Heart left ventricle (tissue), 16 donors: Measurements from ENCODE around the gene ASCC1. TPM values are rescaled to one million over a fixed set of nuclear protein-coding genes. Genes with fewer than 3 reads are reported as not detected.
"Not testable (repeated sequence)": the region's sequence is repeated elsewhere in the genome, so short reads cannot be mapped to it uniquely, and the experiment has no call there.

Experiments used
- ATAC-seq, 4 donors: fragments of 200-7000 bp; cut with Tn5 transposase; one replicate each; pipeline ENCODE4 v1.9.1; 2020 to 2022; ENCODE audit warnings: moderate library complexity in 4 of 4, mild to moderate bottlenecking in 3 of 4, moderate number of reproducible peaks in 1 of 4
- DNase-seq, 5 donors: peaks; one replicate each; pipeline ENCODE4 v3.0.0-alpha.2; 2020
- H3K27ac ChIP-seq, 12 donors: fragments of 200-600 bp; sonication (generic) in 4 of 12; one replicate each; pipeline versions ENCODE4 v1.5.0 to v1.8.0; 2016 to 2022; ENCODE audit warnings: mild to moderate bottlenecking in 2 of 12
- H3K27me3 ChIP-seq, 9 donors: fragments of 200-600 bp; sonication (generic) in 2 of 9; one replicate each; pipeline versions ENCODE4 v1.5.1 to v1.8.0; 2016 to 2022; ENCODE audit warnings: mild to moderate bottlenecking in 3 of 9
- H3K36me3 ChIP-seq, 9 donors: fragments of 200-600 bp; sonication (generic) in 2 of 9; one replicate each; pipeline versions ENCODE4 v1.5.0 to v1.8.0; 2018 to 2022; ENCODE audit warnings: mild to moderate bottlenecking in 2 of 9
- H3K4me1 ChIP-seq, 12 donors: fragments of 200-600 bp; sonication (generic) in 4 of 12; one replicate each; pipeline versions ENCODE4 v1.5.0 to v1.8.0; 2016 to 2022; ENCODE audit warnings: mild to moderate bottlenecking in 3 of 12
- H3K4me3 ChIP-seq, 12 donors: fragments of 200-600 bp; sonication (generic) in 4 of 12; one replicate each; pipeline versions ENCODE4 v1.5.0 to v1.8.0; 2017 to 2022; ENCODE audit warnings: mild to moderate bottlenecking in 9 of 12, moderate library complexity in 4 of 12
- H3K9me3 ChIP-seq, 12 donors: fragments of 200-600 bp; sonication (generic) in 4 of 12; one replicate each; pipeline versions ENCODE4 v1.5.0 to v1.8.0; 2016 to 2022; ENCODE audit warnings: mild to moderate bottlenecking in 1 of 12
- POLR2A ChIP-seq, 2 donors: fragments of 450-650 bp; IDR thresholded peaks; one replicate each; pipeline ENCODE4 v1.6.1; 2017; ENCODE audit warnings: antibody characterized with exemption in 2 of 2, mild to moderate bottlenecking in 2 of 2, moderate library complexity in 2 of 2
- WGBS, 4 donors: extraction: QIAGEN DNeasy Blood & Tissue Kit in 2 of 4; methylation state at CpG; one replicate each; pipeline versions ENCODE4 v1.1.5 to v1.1.7; 2013 to 2018; 5-methylcytosine and 5-hydroxymethylcytosine counted together
- intact Hi-C, 10 donors: fragments of 100-400 bp; cut with DNase I; formaldehyde crosslinking; loops; one replicate each; pipeline versions ENCODE4 v1.11.1 to v1.14.2; 2022
- polyA plus RNA-seq, 2 donors: library from polyadenylated mRNA; stranded (reverse); fragments of 200-250 nt; gene quantifications; one replicate each; pipeline ENCODE4 v1.2.3, GENCODE V29; 2013
- total RNA-seq, 9 donors: library from RNA; depleted of rRNA in 2 of 9; stranded (reverse); fragments of >200 nt in 2 of 9; fragmentation: NEBNext Ultra II Directional in 3 of 9; extraction: Animal tissue kit (Norgen Biotek cat#: 25700) in 3 of 9; gene quantifications; one replicate each; pipeline versions ENCODE4 v1.1.0 to v1.2.4, GENCODE V29; 2016 to 2023
- TF ChIP-seq, protein P1 (sequence below), 12 donors: fragments of 200-600 bp; sonication (generic) in 4 of 12; IDR thresholded peaks; one replicate each; pipeline versions ENCODE4 v1.5.0 to v1.8.0; 2018 to 2022; ENCODE audit warnings: antibody characterized with exemption in 12 of 12, mild to moderate bottlenecking in 5 of 12
- donor health status: ischemic (EF 13 %, LVEDD 7.1; RV severe dilation, severe dysfunction).
- donor health status: healthy with polysubstance abuse.
- donor health status: DM: no; HTN: yes; CAD: no.
- donor health status: DM: no; HTN: no; CAD: no.
- donor health status: ischemic (EF 25% LVEDD 6.9; RV normal size, moderate dysfunction).
- donor health status: ischemic (EF 25% LVEDD 5.7; RV mildly dilated, moderate dysfunction).
- donor health status: healthy.
- donor health status: DM: yes; HTN: yes; CAD: no.
- donor health status: ischemic (EF 35%, LVEDD 5.7; RV mildly dilated, moderate dysfunction).
- donor health status: nonischemic (EF 11% LVEDD 7.7; RV severe dilation, severe dysfunction).
- donor health status: DM: yes; HTN: yes; CAD: no.
- donor health status: PGD.
- donor health status: ischemic (EF 29% LVEDD 5.4; RV normal size, mild dysfunction).
- donor health status: nonischemic (EF 23%, LVEDD 6.1; RV moderate dilation, normal function).

The ASCC1 gene
- total and polyA plus RNA-seq, 11 donors = 12.0 to 49.6 (median 35.3) TPM

DNA sequence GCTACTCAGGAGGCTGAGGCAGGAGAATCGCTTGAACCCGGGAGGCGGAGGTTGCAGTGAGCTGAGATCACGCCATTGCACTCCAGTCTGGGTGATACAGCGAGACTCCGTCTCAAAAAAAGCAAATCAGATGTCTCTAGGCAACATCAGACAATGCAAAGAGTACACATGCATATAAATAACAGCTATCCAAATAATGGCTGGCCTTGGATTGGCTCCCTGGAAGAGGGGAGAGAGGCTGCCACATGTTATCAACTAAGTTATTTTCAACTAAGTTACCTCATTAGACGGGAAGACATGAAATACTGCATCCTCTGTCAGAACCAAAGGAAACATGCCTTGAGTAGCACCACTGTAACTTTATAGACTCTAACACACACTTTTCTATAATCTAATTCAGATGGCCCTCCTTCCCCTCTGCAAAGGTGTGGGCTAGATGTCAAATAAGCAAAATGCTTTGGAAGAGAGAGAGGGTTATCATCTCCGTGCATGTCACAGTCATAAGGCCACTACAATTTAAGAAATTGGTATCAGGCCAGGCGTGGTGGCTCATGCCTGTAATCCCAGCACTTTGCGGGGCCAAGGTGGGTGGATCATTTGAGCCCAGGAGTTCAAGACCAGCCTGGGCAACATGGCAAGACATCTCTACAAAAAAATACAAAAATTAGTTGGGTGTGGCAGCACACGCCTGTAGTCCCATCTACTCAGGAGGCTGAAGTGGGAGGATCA lies 105.2 kb downstream of the ASCC1 start:
- peak; percentile 86 to 91 (median 89) for ATAC-seq
- Histone ChIP-seq H3K27ac (peak overlapping the region; percentile 57 to 87 (median 76)), H3K36me3 (no peaks in the 10 kb centered on the region), H3K9me3 (no peaks in the 10 kb centered on the region), H3K4me3 (no peak overlapping the region), H3K27me3 (no peaks in the 10 kb centered on the region), H3K4me1 (peaks cover 0 to 47% (median 23%) of the 10 kb centered on the region in 12 donors)
- intact Hi-C loops = loop anchor here in 2 of 10 donors (10.0 kb wide), 2 partner anchors 56 to 64 kb away; no protein-coding TSS in a partner anchor
- DNase-seq = peak in 4 of 5 donors; percentile 40 to 48 (median 43)
- TF ChIP-seq, protein P1, sequence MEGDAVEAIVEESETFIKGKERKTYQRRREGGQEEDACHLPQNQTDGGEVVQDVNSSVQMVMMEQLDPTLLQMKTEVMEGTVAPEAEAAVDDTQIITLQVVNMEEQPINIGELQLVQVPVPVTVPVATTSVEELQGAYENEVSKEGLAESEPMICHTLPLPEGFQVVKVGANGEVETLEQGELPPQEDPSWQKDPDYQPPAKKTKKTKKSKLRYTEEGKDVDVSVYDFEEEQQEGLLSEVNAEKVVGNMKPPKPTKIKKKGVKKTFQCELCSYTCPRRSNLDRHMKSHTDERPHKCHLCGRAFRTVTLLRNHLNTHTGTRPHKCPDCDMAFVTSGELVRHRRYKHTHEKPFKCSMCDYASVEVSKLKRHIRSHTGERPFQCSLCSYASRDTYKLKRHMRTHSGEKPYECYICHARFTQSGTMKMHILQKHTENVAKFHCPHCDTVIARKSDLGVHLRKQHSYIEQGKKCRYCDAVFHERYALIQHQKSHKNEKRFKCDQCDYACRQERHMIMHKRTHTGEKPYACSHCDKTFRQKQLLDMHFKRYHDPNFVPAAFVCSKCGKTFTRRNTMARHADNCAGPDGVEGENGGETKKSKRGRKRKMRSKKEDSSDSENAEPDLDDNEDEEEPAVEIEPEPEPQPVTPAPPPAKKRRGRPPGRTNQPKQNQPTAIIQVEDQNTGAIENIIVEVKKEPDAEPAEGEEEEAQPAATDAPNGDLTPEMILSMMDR (IDR thresholded peaks at IDR 0.05) = no peak
- no peak for TF ChIP-seq POLR2A (IDR thresholded peaks at IDR 0.05)
- 45 to 79% (median 64%) methylated on average over 11 of the region's 11 CpGs for WGBS, 4 donors

- TF ChIP-seq POLR2A (IDR thresholded peaks at IDR 0.05) = no peak
- TF ChIP-seq, protein P1 (IDR thresholded peaks at IDR 0.05) = no peak
- Histone ChIP-seq H3K27me3 (no peaks in the 10 kb centered on the region), H3K27ac (peak overlapping the region; percentile 49 to 87 (median 73)), H3K36me3 (no peaks in the 10 kb centered on the region), H3K4me3 (no peak overlapping the region), H3K4me1 (peaks cover 0 to 48% (median 25%) of the 10 kb centered on the region in 12 donors), H3K9me3 (no peaks in the 10 kb centered on the region)
- DNase-seq (no peak), ATAC-seq (no peak)
- WGBS, 4 donors = 83 to 89% (median 86%) methylated on average over 8 of the region's 8 CpGs
- intact Hi-C loops = loop anchor here in 4 of 10 donors (5.0 to 10.0 kb wide), 3 partner anchors 52 to 65 kb away; no protein-coding TSS in a partner anchor
Measured at GRCh38 chr10:72109636-72110157, 106.4 kb downstream of the ASCC1 start.

- H3K36me3 ChIP-seq = no peaks in the 10 kb centered on the region
- TF ChIP-seq POLR2A (IDR thresholded peaks at IDR 0.05) = no peak
- TF ChIP-seq, protein P1 (IDR thresholded peaks at IDR 0.05) = no peak
- no peaks in the 10 kb centered on the region for H3K27me3 ChIP-seq
- peaks cover 0 to 48% (median 25%) of the 10 kb centered on the region in 12 donors for H3K4me1 ChIP-seq
- intact Hi-C loops = loop anchor here in 2 of 10 donors (5.0 kb wide), 1 partner anchor 52 kb away; no protein-coding TSS in a partner anchor
- no peaks in the 10 kb centered on the region for H3K9me3 ChIP-seq
- 19 to 35% (median 27%) methylated on average over 1 of the region's 1 CpG for WGBS, 4 donors
- DNase-seq (no peak), ATAC-seq (peak in 2 of 4 donors; percentile 28 to 33)
- H3K27ac ChIP-seq = peak overlapping the region in 11 of 12 donors; percentile 50 to 87 (median 71)
- H3K4me3 ChIP-seq = no peak overlapping the region
Measured at GRCh38 chr10:72108830-72109635, 107.0 kb downstream of the ASCC1 start.

- not testable (repeated sequence) for H3K36me3 ChIP-seq, H3K27me3 ChIP-seq, H3K4me3 ChIP-seq, DNase-seq, H3K9me3 ChIP-seq, ATAC-seq
- intact Hi-C loops = loop anchor here in 2 of 10 donors (5.0 kb wide), 1 partner anchor 51 kb away; no protein-coding TSS in a partner anchor
- 94 to 99% (median 99%) methylated on average over 3 of the region's 3 CpGs for WGBS, 4 donors
- H3K4me1 ChIP-seq = peaks cover 0 to 45% (median 25%) of the 10 kb centered on the region in 12 donors
- peak overlapping the region in 5 of 12 donors; percentile 57 to 83 (median 78) for H3K27ac ChIP-seq
Measured at GRCh38 chr10:72108004-72108370, 108.1 kb downstream of the ASCC1 start.
